HAP-1 (cell line): Measurements from ENCODE around the gene AVEN.

Source experiments
- DNase-seq, 2 experiments: peaks; one replicate each; pipeline ENCODE4 v3.0.0-alpha.2; 2016 to 2020; ENCODE audit warnings: low spot score in 2 of 2
- H3K27me3 ChIP-seq: fragments of 250-450 bp; sonication (Bioruptor Pico); 2 replicates; pipeline ENCODE4 v1.5.1; 2020; ENCODE audit warnings: low read depth, mild to moderate bottlenecking, moderate library complexity
- H3K36me3 ChIP-seq: fragments of 250-450 bp; sonication (Bioruptor Pico); replicated peaks from 2 replicates; pipeline ENCODE4 v1.5.1; 2020; ENCODE audit warnings: mild to moderate bottlenecking
- H3K4me1 ChIP-seq: fragments of 250-450 bp; sonication (Bioruptor Pico); 2 replicates; pipeline ENCODE4 v1.5.1; 2020; ENCODE audit warnings: mild to moderate bottlenecking
- H3K4me3 ChIP-seq: fragments of 250-450 bp; sonication (Bioruptor Pico); 2 replicates; pipeline ENCODE4 v1.5.1; 2020; ENCODE audit warnings: mild to moderate bottlenecking, moderate library complexity
- H3K9me3 ChIP-seq: fragments of 250-450 bp; sonication (Bioruptor Pico); 2 replicates; pipeline ENCODE4 v1.5.1; 2020; ENCODE audit warnings: mild to moderate bottlenecking, moderate library complexity
- in situ Hi-C: fragments of 300-500 bp; cut with MboI; formaldehyde crosslinking; loops from 3 replicates; pipeline ENCODE4 v1.14.3; 2020; ENCODE audit warnings: low sequenced_read_pairs, inconsistent platforms, mixed read lengths

Gene AVEN

DNA sequence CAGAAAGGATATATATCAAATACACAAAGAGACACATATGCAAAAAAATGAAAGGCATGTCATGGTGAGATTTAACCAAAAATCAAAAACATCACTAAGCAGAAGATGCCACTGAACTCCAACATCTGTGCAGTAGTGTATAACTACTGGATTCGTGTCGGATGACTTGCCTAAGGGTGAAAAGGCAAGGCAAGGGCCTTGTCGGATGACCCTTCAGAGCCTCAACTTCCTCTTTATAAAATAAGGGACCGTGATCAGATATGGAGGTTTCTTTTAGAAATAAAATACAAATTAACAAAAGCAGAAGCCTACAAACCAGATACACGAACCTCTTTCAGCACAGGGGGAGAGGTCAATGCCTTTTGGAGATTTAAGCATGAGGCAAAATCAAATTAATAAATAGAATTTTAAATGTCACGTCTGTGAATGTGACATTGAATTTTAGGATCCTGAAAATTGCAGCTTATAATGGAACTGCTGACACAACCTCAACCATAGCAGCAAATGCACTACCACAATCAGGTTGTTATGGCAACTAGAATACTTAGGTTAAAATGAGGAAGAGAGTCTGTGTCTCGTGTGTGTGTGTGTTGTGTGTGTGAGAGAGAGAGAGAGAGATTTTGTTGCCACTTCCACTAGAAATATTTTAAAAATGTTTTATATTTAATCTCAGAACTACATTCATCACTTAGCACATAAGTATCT, 79.0 kb downstream of the AVEN start:
- H3K36me3 ChIP-seq, result no peaks in the 10 kb centered on the region
- H3K9me3 ChIP-seq, result no peaks in the 10 kb centered on the region
- no peak for DNase-seq
- H3K4me3 ChIP-seq, result no peak overlapping the region
- H3K27me3 ChIP-seq, result no peaks in the 10 kb centered on the region
- no peaks in the 10 kb centered on the region for H3K4me1 ChIP-seq
- in situ Hi-C loops, result no loop called here

DNA sequence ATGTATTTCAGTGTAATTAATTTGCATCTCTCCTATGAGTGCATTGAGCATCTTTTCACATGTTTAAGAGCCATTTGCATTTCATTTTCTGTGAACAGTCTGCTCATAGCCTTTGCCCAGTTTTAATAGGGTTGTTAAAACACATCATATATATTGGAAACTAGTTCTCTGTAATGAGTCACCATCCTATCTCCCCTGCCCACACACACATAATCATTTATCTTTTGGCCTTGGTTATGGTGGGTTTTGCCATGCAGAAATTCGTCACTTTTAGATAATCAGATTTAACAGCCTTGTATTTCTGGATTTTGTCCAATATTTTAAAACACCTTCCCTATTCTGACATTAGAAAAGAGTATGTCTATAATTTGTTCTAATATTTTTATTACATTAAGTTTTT, 82.6 kb downstream of the AVEN start:
- Histone ChIP-seq H3K4me1 (no peaks in the 10 kb centered on the region), H3K27me3 (no peaks in the 10 kb centered on the region), H3K4me3 (no peak overlapping the region), H3K36me3 (no peaks in the 10 kb centered on the region), H3K9me3 (no peaks in the 10 kb centered on the region)
- no peak for DNase-seq
- in situ Hi-C loops, result no loop called here

DNA sequence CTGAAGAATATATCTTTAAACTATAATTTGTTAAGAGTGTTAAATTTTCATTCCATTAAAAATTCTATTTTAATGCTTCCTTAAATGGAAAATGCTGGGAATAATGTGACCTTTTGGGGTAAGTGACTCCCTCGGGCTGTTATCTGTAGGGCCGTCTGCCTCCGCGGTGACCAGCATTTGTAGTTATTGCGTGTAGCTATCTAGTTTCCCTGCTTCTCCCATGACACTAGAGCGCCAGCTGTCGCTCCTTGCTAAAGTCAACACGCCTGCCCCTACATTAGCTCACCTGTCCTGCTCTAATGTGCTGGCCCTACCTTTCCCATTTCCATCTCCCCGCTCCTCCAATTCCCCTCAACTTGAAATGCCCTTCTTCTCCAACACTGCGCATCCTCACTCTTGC, 83.1 kb downstream of the AVEN start:
- H3K9me3 ChIP-seq, result no peaks in the 10 kb centered on the region
- H3K4me3 ChIP-seq, result no peak overlapping the region
- no peak for DNase-seq
- H3K4me1 ChIP-seq, result no peaks in the 10 kb centered on the region
- no peaks in the 10 kb centered on the region for H3K27me3 ChIP-seq
- H3K36me3 ChIP-seq, result no peaks in the 10 kb centered on the region
- in situ Hi-C loops, result no loop called here

DNA sequence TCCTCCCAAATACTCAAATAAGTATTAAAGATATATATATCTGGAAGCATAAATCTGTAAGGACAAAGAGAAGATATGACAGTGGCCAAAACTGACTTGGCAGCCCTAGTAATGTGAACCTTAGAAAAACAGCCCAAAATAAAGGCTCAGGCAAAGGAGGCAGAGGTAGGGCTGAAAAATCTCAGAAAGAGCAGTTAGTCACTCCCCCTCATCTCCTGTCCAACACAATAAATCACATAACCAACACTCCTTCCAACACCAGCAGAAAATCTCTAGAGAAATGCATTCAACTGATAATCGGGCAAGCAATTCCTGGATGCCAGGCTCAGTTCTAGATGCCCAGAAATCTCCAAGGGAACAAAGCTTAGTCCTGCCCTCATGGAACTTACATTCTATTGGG, 92.9 kb downstream of the AVEN start:
- no peaks in the 10 kb centered on the region for H3K27me3 ChIP-seq
- peaks cover 6% of the 10 kb centered on the region for H3K4me1 ChIP-seq
- DNase-seq, result no peak
- H3K36me3 ChIP-seq, result no peaks in the 10 kb centered on the region
- H3K4me3 ChIP-seq, result no peak overlapping the region
- in situ Hi-C loops, result no loop called here
- H3K9me3 ChIP-seq, result no peaks in the 10 kb centered on the region

DNA sequence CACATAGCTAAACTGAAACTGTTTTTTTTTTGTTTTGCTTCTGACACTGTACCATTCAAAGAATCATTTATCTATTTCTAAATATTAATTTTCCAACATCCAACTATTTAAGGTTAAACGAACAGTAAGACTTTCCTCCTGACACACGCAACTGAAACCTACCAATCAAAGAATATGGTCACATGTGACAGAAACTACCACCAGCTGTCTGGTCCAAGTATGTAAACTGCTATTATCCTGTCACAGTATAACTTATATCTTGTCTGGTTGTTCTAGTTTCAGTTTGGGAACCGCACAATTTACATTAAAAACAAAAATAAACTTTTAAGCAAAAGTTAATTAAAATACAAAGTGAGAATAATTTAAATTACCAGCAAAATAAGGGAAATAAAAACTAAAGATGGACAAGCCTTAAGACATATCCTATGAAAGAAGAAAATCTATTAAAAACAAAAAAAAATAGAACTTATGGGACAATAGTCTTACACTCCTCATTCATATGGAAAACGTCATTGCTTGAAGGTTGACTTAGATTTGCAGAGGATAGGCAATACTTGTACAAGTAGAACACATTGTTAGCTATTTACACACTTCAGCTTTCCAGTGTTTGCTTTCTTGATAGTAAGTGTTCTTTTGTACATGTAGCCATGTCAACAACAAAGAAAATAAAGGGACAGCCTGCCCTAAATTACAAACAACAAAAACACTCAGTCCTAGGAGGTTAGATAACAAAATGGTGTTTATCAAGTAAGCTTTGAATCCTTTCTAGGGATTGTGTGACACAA, 97.5 kb downstream of the AVEN start:
- no peak for DNase-seq
- Histone ChIP-seq H3K36me3 (no peaks in the 10 kb centered on the region), H3K4me3 (no peak overlapping the region), H3K4me1 (peaks cover 6% of the 10 kb centered on the region), H3K9me3 (no peaks in the 10 kb centered on the region), H3K27me3 (no peaks in the 10 kb centered on the region)
- in situ Hi-C loops, result no loop called here

DNA sequence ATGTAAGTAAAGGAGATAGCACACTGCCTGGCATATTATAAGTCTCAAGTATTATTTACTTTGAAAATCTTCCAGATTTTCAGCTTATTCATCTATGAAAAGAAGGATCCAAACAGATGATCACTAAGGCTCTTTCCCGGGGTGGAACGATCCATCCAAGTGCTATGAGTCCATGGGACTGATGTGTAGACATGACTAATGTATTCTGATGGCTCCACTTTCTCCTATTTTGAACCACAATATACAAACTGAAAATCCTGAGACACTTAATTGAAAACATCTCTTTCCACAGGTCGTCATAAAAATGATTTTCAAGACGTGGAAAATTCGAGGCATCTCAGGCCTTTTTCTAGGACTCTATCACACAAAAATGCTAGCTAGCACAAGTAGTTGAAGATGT, 104.1 kb downstream of the AVEN start:
- H3K4me3 ChIP-seq, result no peak overlapping the region
- H3K27me3 ChIP-seq, result no peaks in the 10 kb centered on the region
- H3K4me1 ChIP-seq, result no peaks in the 10 kb centered on the region
- DNase-seq, result no peak
- in situ Hi-C loops, result no loop called here
- H3K9me3 ChIP-seq, result no peaks in the 10 kb centered on the region
- no peaks in the 10 kb centered on the region for H3K36me3 ChIP-seq

DNA sequence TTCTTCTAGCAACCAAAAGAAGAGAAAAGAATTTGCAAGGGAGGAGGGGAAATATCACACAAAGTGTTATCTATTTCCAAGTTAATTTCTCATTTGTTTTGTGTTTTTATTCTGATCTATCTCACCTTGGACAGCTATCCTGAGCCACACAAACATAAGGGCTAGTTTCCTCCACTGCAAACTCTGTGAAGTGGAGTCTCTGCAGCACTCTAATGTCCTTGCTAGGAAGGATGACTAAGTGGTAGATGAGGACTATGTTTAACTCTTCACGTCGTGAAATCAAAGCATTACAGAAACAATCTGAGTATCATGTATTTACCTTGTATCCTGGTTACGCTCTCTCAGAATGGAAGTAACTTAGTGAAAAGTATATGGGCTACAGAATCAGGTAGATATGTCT, 104.6 kb downstream of the AVEN start:
- no peaks in the 10 kb centered on the region for H3K36me3 ChIP-seq
- in situ Hi-C loops, result no loop called here

DNA sequence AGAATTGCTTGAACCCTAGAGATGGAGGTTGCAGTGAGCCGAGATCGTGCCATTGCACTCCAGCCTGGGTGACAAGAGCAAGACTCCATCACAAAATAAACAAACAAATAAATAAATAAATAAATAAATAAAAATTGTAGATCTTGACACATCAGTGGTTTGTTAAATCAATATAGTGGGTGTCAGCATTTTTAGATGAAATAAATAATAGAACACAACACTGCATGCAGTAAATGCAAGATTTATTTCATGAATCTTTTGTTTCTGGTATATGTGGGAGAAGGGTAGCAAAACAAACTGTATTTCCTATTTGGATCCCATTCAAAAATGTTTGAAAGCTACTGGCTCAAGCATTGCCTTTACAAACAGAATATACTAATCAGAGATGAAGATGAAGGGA, 106.3 kb downstream of the AVEN start:
- DNase-seq, result no peak
- no peaks in the 10 kb centered on the region for H3K27me3 ChIP-seq
- H3K4me3 ChIP-seq, result no peak overlapping the region
- no peaks in the 10 kb centered on the region for H3K9me3 ChIP-seq
- H3K4me1 ChIP-seq, result no peaks in the 10 kb centered on the region
- in situ Hi-C loops, result no loop called here
- H3K36me3 ChIP-seq, result no peaks in the 10 kb centered on the region

More for the DNA sequence above, 104.6 kb downstream of the AVEN start:
- H3K4me1 ChIP-seq, result no peaks in the 10 kb centered on the region
- no peak overlapping the region for H3K4me3 ChIP-seq
- H3K9me3 ChIP-seq, result no peaks in the 10 kb centered on the region
- no peak for DNase-seq
- no peaks in the 10 kb centered on the region for H3K27me3 ChIP-seq

DNA sequence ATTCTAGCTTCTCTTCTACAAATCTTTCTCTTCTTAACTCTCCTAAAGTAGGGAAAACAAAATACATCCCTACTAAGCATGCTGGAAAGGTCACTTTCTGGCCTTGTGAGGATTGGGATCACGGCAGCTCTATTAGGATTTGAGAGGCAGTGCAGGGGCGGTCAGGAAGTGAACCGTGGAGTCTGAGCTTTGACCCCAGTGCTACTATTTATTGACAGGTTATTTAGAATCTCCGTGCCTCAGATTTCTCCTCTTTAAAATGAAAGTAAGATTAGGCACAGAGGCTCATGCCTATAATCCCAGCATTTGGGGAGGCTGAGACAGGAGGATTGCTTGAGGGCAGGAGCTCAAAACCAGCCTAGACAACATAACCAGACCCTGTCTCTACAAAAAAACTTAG, 112.7 kb downstream of the AVEN start:
- no peak for DNase-seq
- no peaks in the 10 kb centered on the region for H3K4me1 ChIP-seq
- no peaks in the 10 kb centered on the region for H3K36me3 ChIP-seq
- in situ Hi-C loops, result no loop called here
- no peaks in the 10 kb centered on the region for H3K9me3 ChIP-seq
- H3K27me3 ChIP-seq, result no peaks in the 10 kb centered on the region
- no peak overlapping the region for H3K4me3 ChIP-seq

DNA sequence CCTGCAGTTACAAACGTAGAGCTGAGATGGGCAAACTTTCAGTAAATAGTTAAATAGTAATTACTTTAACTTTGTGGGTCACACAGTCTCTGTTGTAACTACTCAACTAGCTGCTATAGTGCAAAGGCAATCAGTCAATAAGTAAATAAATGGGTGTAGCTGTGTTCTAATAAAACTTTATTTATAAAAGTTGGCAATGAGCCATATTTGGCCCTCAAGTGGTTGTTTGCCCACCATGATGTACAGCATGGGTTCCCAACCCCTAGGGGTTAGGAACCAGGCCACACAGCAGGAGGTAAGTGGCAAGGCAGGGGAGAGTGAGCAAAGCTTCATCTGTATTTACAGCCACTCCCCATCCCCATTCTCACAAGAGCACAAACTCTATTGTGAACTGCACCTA, 115.6 kb downstream of the AVEN start:
- Histone ChIP-seq H3K36me3 (no peaks in the 10 kb centered on the region), H3K4me1 (no peaks in the 10 kb centered on the region), H3K27me3 (no peaks in the 10 kb centered on the region), H3K4me3 (no peak overlapping the region), H3K9me3 (no peaks in the 10 kb centered on the region)
- in situ Hi-C loops, result no loop called here
- no peak for DNase-seq

DNA sequence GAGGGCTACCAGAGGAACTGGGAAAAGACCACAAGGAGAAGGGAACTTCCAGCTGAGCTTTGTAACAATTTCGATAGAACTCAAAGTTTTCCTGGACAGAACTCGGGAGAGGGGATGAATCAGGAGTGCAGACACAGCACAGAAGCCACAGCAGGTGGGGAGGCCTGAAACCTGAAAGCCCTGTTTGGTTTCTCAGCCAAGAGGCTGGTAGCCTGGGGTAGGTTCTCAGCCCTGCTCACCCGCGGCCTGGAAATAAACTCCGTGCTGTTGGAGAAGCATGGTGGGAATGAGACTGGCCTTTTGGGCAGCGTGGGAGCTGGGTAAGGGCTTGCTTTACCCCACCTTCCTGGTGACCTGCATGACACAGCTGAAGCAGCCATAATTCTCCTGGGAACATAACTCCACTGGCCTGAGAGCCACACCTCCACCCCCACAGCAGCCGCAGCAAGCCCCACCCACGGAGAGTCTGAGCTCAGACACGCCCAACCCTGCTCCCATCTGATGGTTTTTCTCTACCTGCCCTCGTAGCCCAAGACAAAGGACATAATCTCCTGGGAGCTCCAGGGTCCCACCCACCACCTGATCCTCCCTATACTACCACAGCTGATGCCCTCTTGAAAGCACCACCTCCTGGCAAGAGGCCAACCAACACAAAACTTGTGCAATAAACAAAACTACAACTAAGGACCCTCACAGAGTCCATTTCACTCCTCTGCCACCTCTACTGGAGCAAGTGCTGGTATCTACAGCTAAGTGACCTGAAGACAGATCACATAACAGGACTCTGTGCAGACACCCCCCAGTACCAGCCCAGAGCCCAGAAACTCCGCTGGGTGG, 123.2 kb downstream of the AVEN start:
- no peak overlapping the region for H3K4me3 ChIP-seq
- no peaks in the 10 kb centered on the region for H3K27me3 ChIP-seq
- H3K36me3 ChIP-seq, result no peaks in the 10 kb centered on the region
- H3K4me1 ChIP-seq, result 0 out of 2 replicates have a peak, but pooled peaks cover 4% of the 10 kb centered on the region
- DNase-seq, result peak; percentile 41 to 79
- in situ Hi-C loops, result no loop called here
- H3K9me3 ChIP-seq, result no peaks in the 10 kb centered on the region

DNA sequence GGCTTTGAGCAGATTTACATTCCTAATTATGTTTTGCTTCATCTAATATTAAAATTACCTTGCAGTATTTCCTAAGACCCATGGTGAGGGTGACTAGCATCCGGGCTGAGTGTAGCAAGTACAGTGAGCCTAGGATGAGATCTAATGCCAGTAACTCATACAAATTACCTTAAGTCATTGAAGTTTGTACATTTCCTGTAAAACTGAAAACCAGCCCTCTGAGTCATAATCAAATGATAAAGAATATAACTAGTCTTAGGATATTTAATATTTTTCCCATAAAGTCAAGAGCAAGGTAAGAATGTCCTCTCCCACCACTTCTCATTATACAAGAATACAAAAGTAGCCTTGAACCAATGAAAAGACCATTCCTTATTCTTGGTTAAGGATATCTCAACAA, 125.5 kb downstream of the AVEN start:
- DNase-seq, result no peak
- no peaks in the 10 kb centered on the region for H3K9me3 ChIP-seq
- H3K4me1 ChIP-seq, result 0 out of 2 replicates have a peak, but pooled peaks cover 4% of the 10 kb centered on the region
- no peaks in the 10 kb centered on the region for H3K36me3 ChIP-seq
- H3K27me3 ChIP-seq, result no peaks in the 10 kb centered on the region
- in situ Hi-C loops, result no loop called here
- H3K4me3 ChIP-seq, result no peak overlapping the region

DNA sequence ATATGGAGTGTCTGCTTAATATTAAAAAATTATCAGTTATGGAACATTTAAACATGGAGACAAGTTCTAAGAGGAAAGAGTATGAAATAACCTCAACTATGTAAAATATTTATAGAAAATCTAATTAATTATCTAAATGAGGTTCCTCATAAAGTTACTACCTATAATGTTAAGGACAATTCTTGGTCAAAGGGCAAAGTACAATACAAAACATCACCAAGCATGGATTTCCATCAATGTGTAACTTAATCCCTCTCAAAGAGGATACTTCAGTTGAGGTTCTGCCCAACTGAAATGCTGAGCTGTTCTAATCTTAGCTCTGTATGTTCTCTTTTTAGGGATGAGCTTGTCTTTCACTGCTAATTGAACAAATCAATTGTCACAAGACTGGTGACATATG, 126.7 kb downstream of the AVEN start:
- no peaks in the 10 kb centered on the region for H3K9me3 ChIP-seq
- H3K4me3 ChIP-seq, result no peak overlapping the region
- H3K27me3 ChIP-seq, result no peaks in the 10 kb centered on the region
- in situ Hi-C loops, result no loop called here
- H3K4me1 ChIP-seq, result 0 out of 2 replicates have a peak, but pooled peaks cover 4% of the 10 kb centered on the region
- no peaks in the 10 kb centered on the region for H3K36me3 ChIP-seq
- DNase-seq, result no peak

DNA sequence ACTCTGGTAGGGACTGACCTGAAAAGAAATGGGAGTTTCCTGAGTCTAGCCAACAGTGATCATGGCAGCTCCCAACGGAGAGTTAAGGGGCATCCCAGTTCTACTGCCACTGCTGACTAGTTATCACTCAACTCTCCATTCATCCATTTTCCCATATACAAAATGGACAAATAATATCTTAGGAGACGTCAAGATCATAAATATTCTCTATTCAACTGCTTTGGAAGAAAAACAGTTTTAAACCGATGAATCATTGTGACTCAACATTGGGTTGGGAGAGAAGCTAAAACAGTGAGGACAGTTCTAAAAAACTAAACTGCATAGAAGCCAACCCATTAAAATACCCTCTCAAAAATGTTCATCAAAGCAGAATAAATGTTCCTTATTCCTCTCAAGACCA, 128.3 kb downstream of the AVEN start:
- in situ Hi-C loops, result no loop called here
- H3K9me3 ChIP-seq, result no peaks in the 10 kb centered on the region
- no peak for DNase-seq
- no peak overlapping the region for H3K4me3 ChIP-seq
- no peaks in the 10 kb centered on the region for H3K27me3 ChIP-seq
- no peaks in the 10 kb centered on the region for H3K36me3 ChIP-seq
- 0 out of 2 replicates have a peak, but pooled peaks cover 4% of the 10 kb centered on the region for H3K4me1 ChIP-seq
